ENCODE results near the gene HOXB1.

DNA sequence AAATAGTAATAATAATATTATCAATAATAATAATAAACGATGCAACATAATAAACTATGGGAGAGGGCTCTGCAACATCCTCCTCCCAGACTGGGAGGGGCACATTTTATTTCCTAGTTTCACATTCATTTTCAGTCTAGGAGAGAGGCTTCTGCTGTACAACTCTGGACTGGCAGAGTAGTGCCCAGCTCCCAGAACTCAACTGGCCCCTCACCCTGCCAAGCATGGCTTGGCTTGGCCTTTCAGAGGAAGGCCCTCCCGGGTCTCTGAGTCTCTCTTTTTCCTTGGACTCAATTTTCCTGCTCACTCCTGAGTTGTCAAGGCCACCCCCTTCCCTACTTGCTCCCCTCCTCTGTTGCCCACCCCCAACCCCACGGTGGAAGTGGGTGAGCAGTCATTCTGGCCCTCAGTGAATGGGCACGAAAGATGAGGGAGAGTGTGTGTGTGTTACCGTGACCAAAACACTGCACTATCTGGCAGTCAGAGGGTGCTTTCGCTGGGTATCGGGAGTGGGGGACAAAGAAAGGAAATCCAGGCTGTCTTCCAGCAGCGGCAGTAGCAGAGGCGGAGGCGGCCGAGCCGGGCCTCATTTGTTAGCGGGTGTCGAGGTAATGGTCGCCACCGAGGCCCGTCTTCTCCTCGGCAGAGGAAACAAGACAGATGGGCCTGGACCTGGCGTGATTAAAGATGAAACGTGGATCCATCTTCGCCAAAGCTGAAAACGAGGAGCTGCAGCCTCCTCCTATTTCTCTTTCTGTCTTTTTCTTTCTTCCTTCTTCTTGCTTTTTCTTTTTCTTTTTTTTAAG, 45.1 kb upstream of the HOXB1 start:
- TF ChIP-seq, protein P1, sequence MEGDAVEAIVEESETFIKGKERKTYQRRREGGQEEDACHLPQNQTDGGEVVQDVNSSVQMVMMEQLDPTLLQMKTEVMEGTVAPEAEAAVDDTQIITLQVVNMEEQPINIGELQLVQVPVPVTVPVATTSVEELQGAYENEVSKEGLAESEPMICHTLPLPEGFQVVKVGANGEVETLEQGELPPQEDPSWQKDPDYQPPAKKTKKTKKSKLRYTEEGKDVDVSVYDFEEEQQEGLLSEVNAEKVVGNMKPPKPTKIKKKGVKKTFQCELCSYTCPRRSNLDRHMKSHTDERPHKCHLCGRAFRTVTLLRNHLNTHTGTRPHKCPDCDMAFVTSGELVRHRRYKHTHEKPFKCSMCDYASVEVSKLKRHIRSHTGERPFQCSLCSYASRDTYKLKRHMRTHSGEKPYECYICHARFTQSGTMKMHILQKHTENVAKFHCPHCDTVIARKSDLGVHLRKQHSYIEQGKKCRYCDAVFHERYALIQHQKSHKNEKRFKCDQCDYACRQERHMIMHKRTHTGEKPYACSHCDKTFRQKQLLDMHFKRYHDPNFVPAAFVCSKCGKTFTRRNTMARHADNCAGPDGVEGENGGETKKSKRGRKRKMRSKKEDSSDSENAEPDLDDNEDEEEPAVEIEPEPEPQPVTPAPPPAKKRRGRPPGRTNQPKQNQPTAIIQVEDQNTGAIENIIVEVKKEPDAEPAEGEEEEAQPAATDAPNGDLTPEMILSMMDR (IDR thresholded peaks at IDR 0.05) = no peak
- no peak for TF ChIP-seq POLR2A (IDR thresholded peaks at IDR 0.05)
